Measurements from ENCODE around the gene PLAC1. TPM values are rescaled to one million over a fixed set of nuclear protein-coding genes. Genes with fewer than 3 reads are reported as not detected.

PLAC1 gene
- 8.4 TPM for total RNA-seq (ENCODE audit: insufficient read depth, low replicate concordance)

DNA sequence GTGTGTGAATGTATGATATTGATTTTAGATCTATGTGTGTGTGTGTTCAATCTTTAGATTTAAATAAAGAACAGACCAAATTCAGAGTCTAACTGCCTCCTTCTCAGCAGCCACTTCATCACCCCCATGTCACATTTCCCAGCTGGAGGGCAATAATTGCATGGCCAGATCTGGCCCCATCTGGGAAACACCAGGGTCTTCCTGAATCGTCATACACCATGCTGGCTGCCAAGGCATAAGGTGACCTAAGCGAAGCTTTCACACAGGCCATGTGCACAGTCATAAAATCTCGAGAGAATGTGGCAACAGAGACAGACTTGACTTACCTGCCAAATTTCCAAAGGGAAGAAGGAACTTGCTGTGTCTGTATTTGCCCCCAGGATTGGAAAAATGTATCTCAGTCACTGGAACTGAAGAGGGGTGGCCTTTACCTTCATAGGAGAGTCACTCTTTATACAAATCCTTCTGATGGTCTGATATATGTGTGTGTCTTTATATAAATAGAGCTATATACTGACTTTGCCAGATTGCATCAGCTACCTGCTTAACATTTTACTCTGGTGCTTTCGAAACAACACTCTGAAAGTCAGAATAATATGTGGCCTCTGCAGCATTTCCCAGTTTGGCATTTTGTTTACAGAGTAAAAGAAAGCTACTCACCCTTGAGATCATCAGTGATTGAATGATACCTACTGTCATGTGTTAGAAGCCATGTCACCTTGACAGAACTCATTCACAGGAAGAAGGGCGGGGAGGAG is at the start of gene PLAC1:
Gene PLAC1, minus strand, starts transcription at position 470 of the 758 bp plus-strand sequence. CDS start 91,789 bp downstream, outside the sequence.
- no peak for DNase-seq (ENCODE audit: low spot score)

DNA sequence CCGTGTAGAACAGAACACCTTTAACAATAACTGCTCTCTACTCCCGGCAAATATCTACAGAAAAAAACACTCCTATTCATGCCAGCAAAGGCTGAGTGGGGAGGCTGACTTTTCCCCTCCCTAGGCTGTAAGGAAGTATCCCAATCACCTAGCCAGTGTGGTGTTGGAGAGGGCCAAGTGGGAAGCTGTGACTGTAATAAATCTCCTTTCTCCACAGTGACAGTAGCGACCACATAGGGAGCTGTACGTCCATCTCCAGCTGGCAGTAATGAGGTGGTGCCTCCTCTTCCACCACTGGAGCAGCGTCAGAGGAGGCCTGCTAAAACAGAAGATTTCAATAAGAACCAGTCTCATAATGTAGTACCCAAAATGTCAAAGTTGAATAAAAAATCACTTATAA is 47.9 kb upstream of the PLAC1 start:
- no peak for DNase-seq (ENCODE audit: low spot score)

DNA sequence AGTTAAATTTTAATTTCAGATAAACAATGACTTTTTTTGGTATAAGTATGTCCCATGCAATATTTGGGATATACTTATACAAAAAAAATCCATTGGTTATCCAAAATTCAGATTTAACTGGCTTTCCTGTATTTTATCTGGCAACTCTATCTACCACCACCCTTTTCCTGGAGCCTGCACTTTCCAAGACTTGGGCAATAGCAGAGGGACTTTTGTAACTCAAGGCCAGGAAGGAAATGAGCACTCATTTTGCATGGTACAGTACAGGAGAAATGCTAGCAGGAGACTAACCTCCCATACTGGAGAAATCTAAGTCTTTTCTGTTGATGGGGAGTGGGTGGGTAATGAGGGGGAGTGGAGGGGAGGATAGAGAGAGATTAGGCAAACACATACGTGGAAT is 37.7 kb upstream of the PLAC1 start:
- no peak for DNase-seq (ENCODE audit: low spot score)

DNA sequence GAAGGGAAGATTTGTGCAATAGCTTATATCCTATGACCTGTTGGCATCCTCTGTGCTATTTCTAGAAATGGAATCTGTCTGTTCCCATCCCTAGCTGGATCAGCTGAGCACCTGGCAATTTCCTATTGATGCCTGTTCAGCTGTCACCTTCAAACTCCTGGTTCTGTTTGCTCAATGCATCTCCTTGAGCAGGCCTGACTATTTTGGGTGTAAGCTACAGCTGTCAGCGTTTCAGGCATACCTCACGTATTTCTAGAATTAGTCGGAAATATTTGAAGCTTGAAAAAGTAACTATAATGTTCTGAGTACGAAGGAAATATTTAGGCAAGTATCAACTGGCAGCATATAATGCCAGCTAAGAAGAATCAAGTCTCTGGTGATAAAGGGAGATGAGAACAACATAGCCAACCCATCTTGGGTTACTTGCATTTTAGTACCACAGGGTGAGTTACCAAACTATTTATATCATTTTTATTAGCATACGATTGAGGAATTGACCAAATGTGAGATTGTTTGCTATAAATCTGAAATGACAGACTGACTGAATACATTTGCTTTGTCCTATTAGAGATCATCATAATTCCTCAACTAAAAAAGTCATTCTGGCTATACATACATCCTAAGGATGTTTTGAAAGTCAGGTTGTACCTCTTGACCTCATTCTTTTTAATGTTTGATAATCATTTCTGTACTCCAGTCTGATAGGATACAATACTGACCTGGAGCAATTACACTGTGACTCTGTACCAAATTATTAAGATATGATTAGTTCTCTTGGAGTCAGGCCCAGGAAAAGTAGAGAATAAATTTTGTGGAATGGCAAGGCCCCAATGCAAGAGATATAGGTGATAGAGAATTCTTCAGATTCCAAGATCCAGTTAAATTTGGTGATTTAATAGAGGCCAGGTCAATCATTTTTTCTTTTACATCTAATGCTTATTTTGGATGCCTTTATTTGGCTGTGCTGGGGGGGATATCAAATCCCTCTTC is 36.4 kb upstream of the PLAC1 start:
- DNase-seq (ENCODE audit: low spot score) = no peak

DNA sequence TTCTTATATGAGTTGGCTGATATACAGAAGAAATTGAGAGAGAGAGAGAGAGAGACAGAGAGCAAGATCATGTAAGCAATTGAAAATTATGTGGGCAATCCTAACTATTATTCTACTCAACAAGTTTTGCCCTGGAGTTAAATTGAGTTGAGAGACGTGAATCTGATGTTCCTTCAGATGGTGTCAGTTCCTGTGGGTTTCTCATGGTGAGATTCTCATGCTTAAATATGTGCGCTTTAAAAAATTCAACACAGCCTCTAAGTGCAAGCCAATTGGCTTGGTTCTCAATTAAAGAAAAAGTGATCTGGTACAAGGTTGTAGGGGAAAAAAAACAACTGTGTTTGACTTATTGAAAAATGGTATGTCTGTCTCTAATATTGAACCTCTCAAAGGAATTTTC is 35.4 kb upstream of the PLAC1 start:
- no peak for DNase-seq (ENCODE audit: low spot score)

GRCh38 chrX:134692990-134693389 is 34.7 kb upstream of the PLAC1 start:
- peak; percentile 36 for DNase-seq (ENCODE audit: low spot score)

- DNase-seq (ENCODE audit: low spot score) = no peak
Measured at GRCh38 chrX:134692233-134692632, 34.0 kb upstream of the PLAC1 start.

DNA sequence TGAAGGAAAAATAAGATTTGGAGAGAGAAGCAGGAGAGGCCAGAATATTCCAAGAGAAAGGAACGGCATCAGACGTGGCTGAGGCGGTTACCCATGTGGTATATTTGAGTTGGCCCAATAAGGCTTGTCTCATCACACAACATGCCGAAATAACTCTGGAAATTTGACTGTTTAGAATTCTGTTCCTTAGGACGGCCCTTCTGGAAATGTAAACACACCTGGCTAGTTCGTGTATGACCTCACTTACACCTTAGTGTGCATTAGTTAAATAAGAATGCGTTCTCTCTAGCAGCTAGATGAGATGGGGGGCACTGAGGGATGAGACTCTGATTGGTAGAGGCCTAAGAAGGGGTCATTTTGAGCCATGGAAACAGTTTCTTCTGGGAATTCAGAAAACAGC is 33.2 kb upstream of the PLAC1 start:
- no peak for DNase-seq (ENCODE audit: low spot score)

DNA sequence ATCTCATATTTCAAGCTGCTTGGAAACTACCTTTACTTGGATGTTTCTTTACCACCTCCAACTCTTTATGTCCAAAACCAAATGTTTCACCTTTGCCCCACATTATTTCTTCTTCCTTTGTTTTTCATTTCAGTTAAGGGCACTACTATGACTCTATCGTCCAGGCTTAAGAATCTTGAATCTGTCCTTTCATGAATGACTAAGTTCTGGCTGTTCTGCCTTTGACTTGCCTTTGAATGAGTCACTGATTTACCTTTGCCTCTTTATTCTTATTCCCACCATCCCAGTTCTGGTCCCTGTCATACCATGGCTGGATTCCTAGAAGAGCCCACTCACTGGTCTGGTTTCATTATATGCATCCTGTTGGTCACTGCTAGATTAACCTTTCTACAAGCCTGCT is 30.6 kb upstream of the PLAC1 start:
- no peak for DNase-seq (ENCODE audit: low spot score)

- DNase-seq (ENCODE audit: low spot score) = no peak
Measured at GRCh38 chrX:134688031-134688823, 30.0 kb upstream of the PLAC1 start.

GRCh38 chrX:134685668-134686067 is 27.4 kb upstream of the PLAC1 start:
- peak; percentile 77 for DNase-seq (ENCODE audit: low spot score)

DNA sequence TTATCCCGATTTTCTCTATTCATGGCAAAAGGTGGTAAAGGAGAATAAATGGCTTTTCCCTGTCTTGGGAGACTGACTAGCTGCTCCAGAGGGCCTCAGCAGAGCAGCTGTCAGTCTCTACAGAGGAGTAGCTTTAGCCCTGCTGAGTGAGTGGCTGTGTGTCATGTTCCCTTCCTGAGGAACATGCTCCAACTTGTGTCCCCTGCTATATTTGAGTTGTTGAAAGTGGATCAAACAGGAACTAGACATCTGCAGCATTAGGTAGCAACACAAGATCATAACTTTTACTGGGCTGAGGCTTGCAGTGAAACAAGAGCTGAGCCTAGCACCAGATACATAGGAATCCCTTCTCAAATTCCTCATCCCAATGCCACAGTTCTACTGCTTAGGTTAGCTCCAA is 26.7 kb upstream of the PLAC1 start:
- no peak for DNase-seq (ENCODE audit: low spot score)

DNA sequence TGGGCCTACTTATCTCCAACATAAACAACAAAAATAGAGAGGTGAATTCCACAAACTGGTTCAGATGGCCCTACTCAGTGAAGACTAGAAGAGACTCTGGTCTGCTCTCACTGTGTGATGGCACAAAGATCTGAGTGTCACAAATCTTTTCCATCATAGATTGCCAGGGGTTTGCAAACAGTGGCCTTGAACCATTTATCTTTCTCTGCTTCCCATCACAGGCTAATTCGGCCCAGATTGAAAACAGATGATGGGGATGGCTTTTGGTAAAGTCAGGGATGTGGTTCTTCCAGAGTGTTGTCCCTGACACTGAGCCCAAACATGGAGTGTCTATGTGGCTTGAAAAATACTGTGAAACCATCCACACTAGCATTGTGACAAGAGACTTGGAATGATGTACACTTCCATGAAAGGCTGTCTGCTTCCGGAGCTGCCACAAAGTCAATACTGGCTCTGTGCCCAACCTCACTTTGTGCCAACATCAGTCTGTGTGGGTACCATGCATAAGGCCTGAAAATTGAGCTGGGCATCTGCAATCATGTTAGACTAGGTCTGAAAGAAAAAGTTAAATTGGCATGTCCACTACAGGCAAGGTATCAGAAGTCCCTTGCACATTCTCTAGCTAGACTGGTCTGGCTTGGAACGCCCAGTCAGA is 25.2 kb upstream of the PLAC1 start:
- DNase-seq (ENCODE audit: low spot score) = no peak

DNA sequence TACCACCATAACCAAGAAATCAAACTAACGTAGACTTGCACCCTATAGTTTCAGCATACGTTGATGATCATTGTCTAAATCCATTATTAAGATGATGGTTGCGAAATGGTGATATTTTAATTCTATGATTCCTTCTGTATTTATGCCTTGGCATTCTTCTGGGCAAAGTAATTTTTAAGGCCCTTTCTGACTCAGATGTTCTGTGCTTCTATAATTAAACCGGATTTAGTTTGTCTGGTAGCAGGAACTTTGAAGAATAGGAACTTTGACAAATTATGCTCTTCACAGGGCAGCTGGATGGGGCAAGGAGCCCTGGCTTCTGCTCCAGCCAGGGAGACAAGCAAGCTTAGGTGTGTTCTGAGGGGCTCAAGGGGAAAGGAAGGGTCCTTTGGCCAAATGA is 23.8 kb upstream of the PLAC1 start:
- no peak for DNase-seq (ENCODE audit: low spot score)

GRCh38 chrX:134679644-134680043 is 21.4 kb upstream of the PLAC1 start:
- DNase-seq (ENCODE audit: low spot score) = no peak

DNA sequence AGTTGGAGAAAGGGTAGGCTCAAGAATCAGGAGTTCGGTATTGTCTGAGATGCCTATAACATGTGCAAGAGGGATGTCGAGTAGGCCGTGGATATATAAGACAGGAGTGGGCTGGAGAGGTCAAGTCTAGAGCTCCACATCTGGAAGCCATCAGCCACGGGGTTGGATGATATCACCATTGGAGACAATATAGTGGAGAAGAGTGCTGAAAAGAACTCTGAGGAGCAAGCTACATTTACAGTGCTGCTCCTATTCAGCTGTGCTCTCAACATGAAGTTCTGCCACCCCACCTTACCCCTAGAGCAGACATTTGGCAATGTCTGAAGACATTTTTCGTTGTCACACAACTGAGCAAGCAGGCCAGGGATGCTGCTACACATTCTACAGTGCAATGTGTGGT is 20.9 kb upstream of the PLAC1 start:
- DNase-seq (ENCODE audit: low spot score) = no peak

GRCh38 chrX:134677332-134677731 is 19.1 kb upstream of the PLAC1 start:
- DNase-seq (ENCODE audit: low spot score) = no peak

DNA sequence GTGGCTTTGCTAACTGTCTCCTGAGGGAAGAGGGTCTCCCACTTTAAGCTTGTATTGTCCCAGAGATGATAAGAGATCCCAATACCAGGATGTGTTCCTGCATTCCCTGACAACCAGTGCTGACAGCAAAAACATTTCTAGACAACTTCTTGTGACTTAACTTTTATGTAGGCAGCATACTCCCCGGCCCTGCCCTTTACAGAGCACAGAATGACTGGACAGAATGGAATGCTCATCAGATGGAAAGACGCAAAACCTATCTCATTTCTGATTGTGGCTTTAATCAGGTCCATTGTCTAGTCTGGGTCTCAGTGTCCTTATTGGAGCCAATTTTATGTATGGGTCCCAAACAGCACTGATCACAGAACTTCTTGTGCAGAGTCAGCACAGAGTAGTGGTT is 18.2 kb upstream of the PLAC1 start:
- peak; percentile 67 for DNase-seq (ENCODE audit: low spot score)

DNA sequence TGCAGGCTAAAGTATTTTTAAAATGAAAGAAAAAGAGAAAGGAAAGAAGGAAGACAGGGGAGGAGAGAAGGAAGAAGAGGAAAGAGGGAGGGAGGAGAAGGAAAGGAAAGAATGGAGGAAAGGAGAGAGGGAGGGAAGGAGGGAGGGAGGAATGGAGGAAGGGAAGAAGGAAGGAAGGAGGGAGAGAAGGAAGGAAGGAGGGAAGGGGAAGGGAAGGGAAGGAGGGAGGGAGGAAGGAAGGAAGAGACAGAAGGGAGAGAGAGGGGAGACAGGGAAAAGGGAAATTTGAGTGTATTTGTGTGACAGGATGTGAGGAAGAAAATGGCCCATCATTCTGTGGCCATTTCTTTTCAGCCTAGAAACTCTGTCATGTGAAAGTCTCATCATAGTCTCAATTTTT is 14.9 kb upstream of the PLAC1 start:
- no peak for DNase-seq (ENCODE audit: low spot score)

GRCh38 chrX:134672101-134672500 is 13.8 kb upstream of the PLAC1 start:
- no peak for DNase-seq (ENCODE audit: low spot score)

DNA sequence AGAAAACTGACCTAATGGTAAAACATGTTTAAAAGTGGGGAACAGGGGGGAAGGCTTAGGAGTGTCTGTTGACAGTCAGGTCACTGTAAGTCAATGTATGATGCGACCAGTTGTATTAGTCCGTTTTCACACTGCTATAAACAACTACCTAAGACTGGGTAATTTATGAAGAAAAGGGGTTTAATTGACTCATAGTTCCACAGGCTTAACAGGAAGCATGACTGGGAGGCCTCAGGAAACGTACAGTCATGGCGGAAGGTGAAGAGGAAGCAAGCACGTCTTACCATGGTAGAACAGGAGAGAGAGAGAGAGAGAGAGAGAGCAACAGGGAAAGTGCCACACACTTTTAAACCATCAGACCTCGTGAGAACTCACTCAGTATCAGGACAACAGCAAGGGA is 13.0 kb upstream of the PLAC1 start:
- DNase-seq (ENCODE audit: low spot score) = no peak

Data from umbilical cord (tissue), 2 donors.